Adipocyte (in vitro differentiated cells): ENCODE results near the gene DNAJC12.
"Not testable (repeated sequence)": the region's sequence is repeated elsewhere in the genome, so short reads cannot be mapped to it uniquely, and the experiment has no call there.

ENCODE experiments used
- DNase-seq: peaks from one replicate; pipeline ENCODE4 v3.0.0-alpha.2; 2015; ENCODE audit warnings: low read depth
- H3K27me3 ChIP-seq: replicated peaks from 2 replicates; pipeline ENCODE4 v1.7.0; 2013; ENCODE audit warnings: mild to moderate bottlenecking, low read length, moderate library complexity; ENCODE audit not compliant: control insufficient read depth, insufficient read depth
- H3K36me3 ChIP-seq: 2 replicates; pipeline ENCODE4 v1.7.0; 2013; ENCODE audit warnings: low read length, mild to moderate bottlenecking, moderate library complexity; ENCODE audit not compliant: control insufficient read depth, insufficient read depth, severe bottlenecking
- H3K4me1 ChIP-seq: 2 replicates; pipeline ENCODE4 v1.7.0; 2013; ENCODE audit warnings: mild to moderate bottlenecking, low read length, moderate library complexity; ENCODE audit not compliant: control insufficient read depth, insufficient read depth
- H3K4me3 ChIP-seq: 2 replicates; pipeline ENCODE4 v1.7.0; 2013; ENCODE audit warnings: mild to moderate bottlenecking, low read length, moderate library complexity
- H3K9ac ChIP-seq: 2 replicates; pipeline ENCODE4 v1.7.0; 2013; ENCODE audit warnings: mild to moderate bottlenecking, low read length, moderate library complexity
- H3K9me3 ChIP-seq: 2 replicates; pipeline ENCODE4 v1.7.0; 2013; ENCODE audit warnings: mild to moderate bottlenecking, low read length, moderate library complexity; ENCODE audit not compliant: control insufficient read depth

Gene DNAJC12

GRCh38 chr10:67775279-67775678, 62.7 kb downstream of the DNAJC12 start:
- Histone ChIP-seq H3K9ac (no peak overlapping the region), H3K9me3 (no peaks in the 10 kb centered on the region)

GRCh38 chr10:67772894-67773511, 65.0 kb downstream of the DNAJC12 start:
- Histone ChIP-seq H3K9ac (no peak overlapping the region), H3K9me3 (no peaks in the 10 kb centered on the region), H3K27me3 (peaks cover 3% of the 10 kb centered on the region), H3K36me3 (no peaks in the 10 kb centered on the region), H3K4me3 (no peak overlapping the region), H3K4me1 (no peaks in the 10 kb centered on the region)
- DNase-seq: no peak

More at GRCh38 chr10:67775279-67775678, 62.7 kb downstream of the DNAJC12 start:
- Histone ChIP-seq H3K4me1 (peaks cover 11% of the 10 kb centered on the region), H3K4me3 (no peak overlapping the region), H3K27me3 (peaks cover 3% of the 10 kb centered on the region), H3K36me3 (no peaks in the 10 kb centered on the region)
- DNase-seq: no peak

GRCh38 chr10:67772151-67772550, 65.8 kb downstream of the DNAJC12 start:
- Histone ChIP-seq H3K9me3 (no peaks in the 10 kb centered on the region), H3K36me3 (no peaks in the 10 kb centered on the region), H3K27me3 (peaks cover 3% of the 10 kb centered on the region), H3K9ac (no peak overlapping the region), H3K4me3 (no peak overlapping the region), H3K4me1 (no peaks in the 10 kb centered on the region)
- no peak for DNase-seq

- Histone ChIP-seq H3K4me3 (no peak overlapping the region), H3K36me3 (no peaks in the 10 kb centered on the region), H3K4me1 (no peaks in the 10 kb centered on the region), H3K27me3 (no peaks in the 10 kb centered on the region), H3K9me3 (no peaks in the 10 kb centered on the region), H3K9ac (no peak overlapping the region)
- DNase-seq: no peak
Measured at GRCh38 chr10:67771200-67771599, 66.8 kb downstream of the DNAJC12 start.

- no peaks in the 10 kb centered on the region for H3K27me3 ChIP-seq
- no peaks in the 10 kb centered on the region for H3K36me3 ChIP-seq
Measured at GRCh38 chr10:67770537-67770936, 67.5 kb downstream of the DNAJC12 start.

GRCh38 chr10:67767244-67767643, 70.7 kb downstream of the DNAJC12 start:
- H3K27me3 ChIP-seq: no peaks in the 10 kb centered on the region
- H3K36me3 ChIP-seq: no peaks in the 10 kb centered on the region
- no peak overlapping the region for H3K9ac ChIP-seq
- H3K4me1 ChIP-seq: peaks cover 5% of the 10 kb centered on the region
- no peaks in the 10 kb centered on the region for H3K9me3 ChIP-seq
- no peak for DNase-seq
- H3K4me3 ChIP-seq: no peak overlapping the region

More at GRCh38 chr10:67770537-67770936, 67.5 kb downstream of the DNAJC12 start:
- Histone ChIP-seq H3K9ac (no peak overlapping the region), H3K4me1 (no peaks in the 10 kb centered on the region), H3K4me3 (no peak overlapping the region), H3K9me3 (no peaks in the 10 kb centered on the region)
- no peak for DNase-seq

GRCh38 chr10:67764012-67764822, 73.8 kb downstream of the DNAJC12 start:
- Histone ChIP-seq H3K4me1 (peaks cover 5% of the 10 kb centered on the region), H3K9me3 (no peaks in the 10 kb centered on the region), H3K27me3 (no peaks in the 10 kb centered on the region), H3K36me3 (no peaks in the 10 kb centered on the region), H3K4me3 (peak overlapping the region; percentile 97), H3K9ac (peak overlapping the region; percentile 89)
- peak; percentile 94 for DNase-seq

- DNase-seq: peak; percentile 81
- Histone ChIP-seq H3K9me3 (no peaks in the 10 kb centered on the region), H3K4me1 (peaks cover 5% of the 10 kb centered on the region)
Measured at GRCh38 chr10:67763499-67764011, 74.4 kb downstream of the DNAJC12 start.

GRCh38 chr10:67762567-67762966, 75.4 kb downstream of the DNAJC12 start:
- not testable (repeated sequence) for H3K4me3 ChIP-seq, DNase-seq, H3K9me3 ChIP-seq, H3K4me1 ChIP-seq, H3K27me3 ChIP-seq, H3K9ac ChIP-seq, H3K36me3 ChIP-seq

More at GRCh38 chr10:67763499-67764011, 74.4 kb downstream of the DNAJC12 start:
- Histone ChIP-seq H3K4me3 (peak overlapping the region; percentile 97), H3K9ac (peak overlapping the region; percentile 77), H3K27me3 (no peaks in the 10 kb centered on the region), H3K36me3 (no peaks in the 10 kb centered on the region)

- no peak for DNase-seq
- peaks cover 5% of the 10 kb centered on the region for H3K4me1 ChIP-seq
- H3K9ac ChIP-seq: no peak overlapping the region
- H3K4me3 ChIP-seq: no peak overlapping the region
- no peaks in the 10 kb centered on the region for H3K9me3 ChIP-seq
- no peaks in the 10 kb centered on the region for H3K27me3 ChIP-seq
- H3K36me3 ChIP-seq: no peaks in the 10 kb centered on the region
Measured at GRCh38 chr10:67760272-67760671, 77.7 kb downstream of the DNAJC12 start.
